K562 (cell line): ENCODE measurements around the gene CSF1. TPM values are rescaled to one million over a fixed set of nuclear protein-coding genes. Genes with fewer than 3 reads are reported as not detected.
A peak's percentile ranks its signal among the peaks of the same experiment; 100 is the strongest.

ENCODE experiments used
- ATAC-seq: fragments of 200-7000 bp; cut with Tn5 transposase; 3 replicates; pipeline ENCODE4 v1.9.1; 2020; ENCODE audit warnings: moderate library complexity
- BruUV-seq: library from RNA; stranded (reverse); fragments of 400-500 nt; replicated peaks from 2 replicates; lab custom pipeline; 2021; lab: Mats Ljungman, UMichigan
- CTCF ChIA-PET: fragments of 300-600 bp; formaldehyde crosslinking; extraction: SDS; loops from one replicate; lab custom pipeline; 2021; ENCODE audit warnings: low intra/inter-chr PET ratio; lab: Yijun Ruan, JAX
- POLR2A ChIA-PET: fragments of 300-600, 350-650 bp; sonication (Branson Sonifier 250); formaldehyde crosslinking; extraction: SDS; loops from one replicate; lab custom pipeline; 2021; ENCODE audit warnings: antibody characterized with exemption, inconsistent platforms; lab: Yijun Ruan, JAX
- DNase-seq, 4 experiments: peaks; one replicate each; pipeline versions ENCODE4 v3.0.0 to v3.0.0-alpha.2; 2011 to 2018; ENCODE audit warnings: low spot score in 3 of 4, mixed read lengths in 3 of 4; ENCODE audit errors: extremely low read depth in 1 of 4
- FAIRE-seq: peaks from 2 replicates; lab custom pipeline; 2011; peaks lifted over from hg19 to GRCh38; lab: Jason Lieb, UNC
- H2AFZ ChIP-seq: 2 replicates; pipeline ENCODE4 v1.6.0; 2011; ENCODE audit warnings: low read depth, low read length, control low read depth, inconsistent platforms
- H3K27ac ChIP-seq: fragments of 200-600 bp; 3 replicates; pipeline ENCODE4 v1.8.0; 2011; ENCODE audit warnings: low read depth, mild to moderate bottlenecking, control low read depth, inconsistent platforms, low read length, moderate library complexity, mixed read lengths; ENCODE audit errors: extremely low read depth
- H3K27me3 ChIP-seq, 2 experiments: fragments of 300-600 bp in 1 of 2; 2 replicates in 1 of 2; 3 replicates in 1 of 2; pipeline versions ENCODE4 v1.6.0 to v1.8.0; 2011; ENCODE audit warnings: inconsistent platforms in 2 of 2, low read length in 2 of 2, mild to moderate bottlenecking in 1 of 2, mixed read lengths in 1 of 2, moderate library complexity in 1 of 2; ENCODE audit not compliant: control insufficient read depth in 2 of 2, insufficient read depth in 2 of 2
- H3K36me3 ChIP-seq: fragments of 300-600 bp; 3 replicates; pipeline ENCODE4 v1.8.0; 2011; ENCODE audit warnings: mild to moderate bottlenecking, low read length, inconsistent platforms; ENCODE audit not compliant: control insufficient read depth, insufficient read depth
- H3K4me1 ChIP-seq, 2 experiments: fragments of 200-600 bp in 1 of 2; replicated peaks in 1 of 2; 2 replicates in 1 of 2; 3 replicates in 1 of 2; pipeline versions ENCODE4 v1.5.1 to v1.8.0; 2011; ENCODE audit warnings: inconsistent platforms in 2 of 2, low read length in 2 of 2, mild to moderate bottlenecking in 1 of 2, mixed read lengths in 1 of 2, moderate library complexity in 1 of 2; ENCODE audit not compliant: control insufficient read depth in 2 of 2, insufficient read depth in 2 of 2
- H3K4me2 ChIP-seq: 2 replicates; pipeline ENCODE4 v1.6.1; 2011; ENCODE audit warnings: low read length, control low read depth, inconsistent platforms, mixed read lengths; ENCODE audit not compliant: insufficient read depth
- H3K4me3 ChIP-seq: fragments of 200-600 bp; sonication (generic), shearing (Covaris generic); 2 replicates; pipeline ENCODE4 v1.5.1; 2016; ENCODE audit warnings: control low read depth, inconsistent platforms
- H3K79me2 ChIP-seq: fragments of 200-600 bp; 3 replicates; pipeline ENCODE4 v1.8.0; 2011; ENCODE audit warnings: low read length, inconsistent platforms; ENCODE audit not compliant: control insufficient read depth, insufficient read depth
- H3K9ac ChIP-seq, 2 experiments: 2 replicates each; pipeline versions ENCODE4 v1.6.0 to v1.6.1; 2011; ENCODE audit warnings: low read depth in 2 of 2, low read length in 2 of 2, control low read depth in 1 of 2, inconsistent platforms in 1 of 2, mild to moderate bottlenecking in 1 of 2, mixed read lengths in 1 of 2; ENCODE audit not compliant: insufficient read depth in 1 of 2
- H3K9me1 ChIP-seq: one replicate; pipeline ENCODE4 v1.6.0; 2011; ENCODE audit warnings: inconsistent platforms, mild to moderate bottlenecking, low read length, moderate library complexity; ENCODE audit not compliant: control insufficient read depth, insufficient read depth
- H3K9me3 ChIP-seq: replicated peaks from 2 replicates; pipeline ENCODE4 v1.5.1; 2011; ENCODE audit warnings: low read depth, low read length, inconsistent platforms; ENCODE audit not compliant: control insufficient read depth, insufficient read depth
- H4K20me1 ChIP-seq: replicated peaks from 2 replicates; pipeline ENCODE4 v1.6.1; 2011; ENCODE audit warnings: low read length, inconsistent platforms, mixed read lengths; ENCODE audit not compliant: control insufficient read depth, insufficient read depth
- ARHGAP35 ChIP-seq: fragments of 450-650 bp; IDR thresholded peaks from 2 replicates; pipeline ENCODE4 v1.6.1; 2018; ENCODE audit not compliant: partially characterized antibody
- CHD2 ChIP-seq: IDR thresholded peaks from 2 replicates; pipeline ENCODE4 v1.6.1; 2011; ENCODE audit warnings: low read depth, low read length
- CXXC5 ChIP-seq: fragments of 250-450 bp; sonication (Bioruptor Pico); IDR thresholded peaks from 2 replicates; pipeline ENCODE4 v1.8.0; 2022; ENCODE audit warnings: inconsistent platforms, mild to moderate bottlenecking, moderate library complexity
- LCOR ChIP-seq: sonication (generic); formaldehyde crosslinking; IDR thresholded peaks from 2 replicates; pipeline ENCODE4 v1.8.0; 2022; ENCODE audit warnings: mild to moderate bottlenecking, missing genetic modification reagents
- LEF1 ChIP-seq: fragments of 450-650 bp; IDR thresholded peaks from 2 replicates; pipeline ENCODE4 v1.6.1; 2016; ENCODE audit warnings: mild to moderate bottlenecking
- MAZ ChIP-seq, 2 experiments: fragments of 450-650 bp in 1 of 2; sonication (generic) in 1 of 2; formaldehyde crosslinking; IDR thresholded peaks in 1 of 2; conservative IDR thresholded peaks in 1 of 2; 2 replicates each; pipeline versions ENCODE4 v1.4.0 to v1.5.0; 2020; ENCODE audit warnings: mild to moderate bottlenecking in 1 of 2, missing genetic modification reagents in 1 of 2
- NR1H2 ChIP-seq: sonication (generic); formaldehyde crosslinking; IDR thresholded peaks from 2 replicates; pipeline ENCODE4 v1.4.0; 2020; ENCODE audit warnings: mild to moderate bottlenecking, missing genetic modification reagents
- NR4A1 ChIP-seq, 2 experiments: fragments of 250-450 bp in 1 of 2; fragments of 450-650 bp in 1 of 2; sonication (Bioruptor Pico) in 1 of 2; IDR thresholded peaks; 2 replicates each; pipeline versions ENCODE4 v1.4.0 to v1.6.1; 2016 to 2020; ENCODE audit warnings: mild to moderate bottlenecking in 2 of 2, missing compliant biosample characterization in 1 of 2, missing genetic modification characterization in 1 of 2, moderate library complexity in 1 of 2
- PHB ChIP-seq: fragments of 250-450 bp; sonication (Bioruptor Pico); IDR thresholded peaks from 2 replicates; pipeline ENCODE4 v1.5.0; 2021
- POLR2AphosphoS2 ChIP-seq: IDR thresholded peaks from 2 replicates; pipeline ENCODE4 v1.6.1; 2012; ENCODE audit warnings: low read length, improper control_type of control experiment
- POLR2B ChIP-seq: fragments of 450-650 bp; IDR thresholded peaks from 2 replicates; pipeline ENCODE4 v1.6.1; 2018; ENCODE audit warnings: low read depth; ENCODE audit not compliant: partially characterized antibody
- SMAD1 ChIP-seq: fragments of 150-350 bp; IDR thresholded peaks from 2 replicates; pipeline ENCODE4 v1.6.1; 2014; ENCODE audit warnings: low read length, low read depth; ENCODE audit not compliant: partially characterized antibody
- XRCC5 ChIP-seq: fragments of 200-400 bp; formaldehyde crosslinking; IDR thresholded peaks from 2 replicates; pipeline ENCODE4 v1.6.1; 2017; ENCODE audit warnings: low read depth, mild to moderate bottlenecking, low read length
- ZBTB8A ChIP-seq: fragments of 450-650 bp; IDR thresholded peaks from 2 replicates; pipeline ENCODE4 v1.6.1; 2018; ENCODE audit warnings: mild to moderate bottlenecking, moderate library complexity; ENCODE audit not compliant: partially characterized antibody
- ZNF644 ChIP-seq: fragments of 200-800 bp; sonication (Bioruptor generic); IDR thresholded peaks from 2 replicates; pipeline ENCODE4 v1.6.1; 2016; ENCODE audit warnings: low read depth, missing genetic modification characterization, missing compliant biosample characterization
- WGBS: fragments of 100-300 bp; shearing (Covaris generic); methylation state at CpG from one replicate; pipeline ENCODE4 v1.1.6; 2016; ENCODE audit warnings: low coverage, mixed read lengths; ENCODE audit not compliant: insufficient coverage; ENCODE audit errors: missing lambda C conversion rate; 5-methylcytosine and 5-hydroxymethylcytosine counted together
- in situ Hi-C: fragments of 300-500 bp; cut with MboI; formaldehyde crosslinking; loops from 4 replicates; pipeline ENCODE4 v1.15.0; 2018; ENCODE audit warnings: inconsistent platforms, mixed read lengths
- intact Hi-C: fragments of 100-400 bp; cut with micrococcal nuclease; formaldehyde crosslinking; loops from 2 replicates; pipeline ENCODE4 v1.14.2; 2022
- polyA plus RNA-seq, 8 experiments: library from polyadenylated mRNA; depleted of rRNA in 4 of 8; stranded (reverse) in 5 of 8; unstranded in 3 of 8; fragments of >200 nt; fragmentation: Nextera tagmentation in 2 of 8; fragmentation: Illumina TruSeq in 1 of 8; extraction: Ambion mirVana in 2 of 8; extraction: Trizol in 1 of 8; gene quantifications; 2 replicates each; pipeline versions ENCODE4 v1.2.1 to v1.2.3, GENCODE V29; 2011 to 2014; ENCODE audit warnings: inconsistent platforms in 1 of 8, missing spikeins in 1 of 8
- total RNA-seq, 7 experiments: library from RNA; depleted of rRNA in 6 of 7; stranded (reverse); fragments of >200 nt in 6 of 7; fragmentation: Illumina TruSeq in 2 of 7; extraction: Trizol in 2 of 7; gene quantifications; 2 replicates each; pipeline versions ENCODE4 v1.2.1 to v1.2.3, GENCODE V29; 2011 to 2021; ENCODE audit warnings: low replicate concordance in 1 of 7
- TF ChIP-seq, protein P1 (sequence below): fragments of 250-450 bp; sonication (Bioruptor Pico); IDR thresholded peaks from 2 replicates; pipeline ENCODE4 v1.5.0; 2021; ENCODE audit warnings: mild to moderate bottlenecking, borderline replicate concordance

Gene CSF1
- total and polyA plus RNA-seq, 9 of the 15 experiments (the other 6 are each of a cell fraction or from before 2014, with no cell fraction given) = 0.18 to 11.8 (median 2.8) TPM

DNA sequence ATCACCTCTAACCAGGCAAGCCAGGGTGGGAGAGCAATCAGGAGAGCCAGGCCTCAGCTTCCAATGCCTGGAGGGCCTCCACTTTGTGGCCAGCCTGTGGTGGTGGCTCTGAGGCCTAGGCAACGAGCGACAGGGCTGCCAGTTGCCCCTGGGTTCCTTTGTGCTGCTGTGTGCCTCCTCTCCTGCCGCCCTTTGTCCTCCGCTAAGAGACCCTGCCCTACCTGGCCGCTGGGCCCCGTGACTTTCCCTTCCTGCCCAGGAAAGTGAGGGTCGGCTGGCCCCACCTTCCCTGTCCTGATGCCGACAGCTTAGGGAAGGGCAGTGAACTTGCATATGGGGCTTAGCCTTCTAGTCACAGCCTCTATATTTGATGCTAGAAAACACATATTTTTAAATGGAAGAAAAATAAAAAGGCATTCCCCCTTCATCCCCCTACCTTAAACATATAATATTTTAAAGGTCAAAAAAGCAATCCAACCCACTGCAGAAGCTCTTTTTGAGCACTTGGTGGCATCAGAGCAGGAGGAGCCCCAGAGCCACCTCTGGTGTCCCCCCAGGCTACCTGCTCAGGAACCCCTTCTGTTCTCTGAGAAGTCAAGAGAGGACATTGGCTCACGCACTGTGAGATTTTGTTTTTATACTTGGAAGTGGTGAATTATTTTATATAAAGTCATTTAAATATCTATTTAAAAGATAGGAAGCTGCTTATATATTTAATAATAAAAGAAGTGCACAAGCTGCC, 19.8 kb downstream of the CSF1 start (continued):
- peak; percentile 35 for TF ChIP-seq POLR2B
- no peak for TF ChIP-seq LCOR
- TF ChIP-seq NR1H2 = no peak
- TF ChIP-seq PHB (CRISPR knock-in tag) = no peak
- TF ChIP-seq, protein P1, sequence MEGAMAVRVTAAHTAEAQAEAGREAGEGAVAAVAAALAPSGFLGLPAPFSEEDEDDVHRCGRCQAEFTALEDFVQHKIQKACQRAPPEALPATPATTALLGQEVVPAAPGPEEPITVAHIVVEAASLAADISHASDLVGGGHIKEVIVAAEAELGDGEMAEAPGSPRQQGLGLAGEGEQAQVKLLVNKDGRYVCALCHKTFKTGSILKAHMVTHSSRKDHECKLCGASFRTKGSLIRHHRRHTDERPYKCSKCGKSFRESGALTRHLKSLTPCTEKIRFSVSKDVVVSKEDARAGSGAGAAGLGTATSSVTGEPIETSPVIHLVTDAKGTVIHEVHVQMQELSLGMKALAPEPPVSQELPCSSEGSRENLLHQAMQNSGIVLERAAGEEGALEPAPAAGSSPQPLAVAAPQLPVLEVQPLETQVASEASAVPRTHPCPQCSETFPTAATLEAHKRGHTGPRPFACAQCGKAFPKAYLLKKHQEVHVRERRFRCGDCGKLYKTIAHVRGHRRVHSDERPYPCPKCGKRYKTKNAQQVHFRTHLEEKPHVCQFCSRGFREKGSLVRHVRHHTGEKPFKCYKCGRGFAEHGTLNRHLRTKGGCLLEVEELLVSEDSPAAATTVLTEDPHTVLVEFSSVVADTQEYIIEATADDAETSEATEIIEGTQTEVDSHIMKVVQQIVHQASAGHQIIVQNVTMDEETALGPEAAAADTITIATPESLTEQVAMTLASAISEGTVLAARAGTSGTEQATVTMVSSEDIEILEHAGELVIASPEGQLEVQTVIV (CRISPR knock-in tag) = no peak

DNA sequence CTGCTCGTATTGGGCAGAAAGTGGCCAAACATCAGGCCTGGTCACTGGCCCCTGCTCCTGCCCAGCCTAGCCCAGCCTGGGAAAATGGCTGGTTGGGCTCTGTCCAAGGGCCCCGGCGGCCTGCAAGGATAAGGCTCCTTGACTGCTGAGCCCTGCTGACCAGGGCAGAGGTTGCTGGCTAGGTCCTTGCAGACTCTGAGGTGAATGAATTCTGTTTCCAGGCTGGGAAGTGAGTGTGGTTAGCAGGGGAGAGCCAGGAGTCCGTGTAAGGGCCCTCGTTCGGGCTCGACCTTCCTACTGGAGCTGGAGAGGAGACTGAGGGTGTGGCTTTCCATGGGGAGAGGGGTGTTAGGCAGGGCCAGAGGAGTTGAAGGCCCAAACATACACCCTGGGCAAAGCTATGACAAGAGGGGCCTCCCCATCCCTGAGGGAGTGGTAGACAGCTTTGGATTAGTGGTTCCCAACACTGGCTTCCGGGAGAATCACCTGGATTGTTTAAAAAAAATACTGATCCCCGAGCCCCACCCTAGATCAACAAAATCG, 20.6 kb downstream of the CSF1 start:
- no TSS peak for BruUV-seq
- Histone ChIP-seq H3K79me2 (no peaks in the 10 kb centered on the region), H4K20me1 (no peaks in the 10 kb centered on the region), H3K36me3 (peaks cover 16% of the 10 kb centered on the region; the same call in 2 of the 3 replicates), H2AFZ (peak overlapping the region; percentile 76), H3K4me1 (peaks cover 15 to 24% of the 10 kb centered on the region in 2 experiments; a peak in 4 of 5 replicates), H3K9ac (peak overlapping the region; percentile 35 to 85; a peak in 3 of 4 replicates), H3K4me3 (no peak overlapping the region), H3K4me2 (peak overlapping the region; percentile 25; the same call in 1 of the 2 replicates), H3K27me3 (no peaks in the 10 kb centered on the region), H3K9me1 (no peaks in the 10 kb centered on the region), H3K27ac (peak overlapping the region; percentile 67; the same call in 2 of the 3 replicates), H3K9me3 (peaks cover 3% of the 10 kb centered on the region; the same call in 1 of the 2 replicates)
- DNase-seq = peak; percentile 67 to 90 (median 82)
- peak; percentile 97 for ATAC-seq
- ChIA-PET CTCF (interaction anchor here (1.1 to 1.8 kb wide), 2 partner anchors 140 to 155 kb away, joined by 3 to 6 read pairs; no protein-coding TSS in a partner anchor), POLR2A (interaction anchor here (0.7 to 2.3 kb wide), 9 partner anchors 11 to 128 kb away, joined by 3 to 9 read pairs (median 5); partner anchors contain the start of gene AHCYL1)
- FAIRE-seq = peak; percentile 85
- WGBS = 28% methylated on average over 10 of the region's 10 CpGs
- intact Hi-C loops (loop anchor here (5.0 kb wide), 1 partner anchor 51 kb away; the partner anchor contains the start of gene AHCYL1), in situ Hi-C loops (no loop called here)
- no peak for TF ChIP-seq CHD2
- TF ChIP-seq CXXC5 (CRISPR knock-in tag) = peak; percentile 54
- no peak for TF ChIP-seq ZBTB8A
- peak; percentile 10 for TF ChIP-seq SMAD1
- no peak for TF ChIP-seq NR4A1 (CRISPR knock-in tag; IDR thresholded peaks at IDR 0.05)
- no peak for TF ChIP-seq NR4A1 (tag; IDR thresholded peaks at IDR 0.05)
- peak; percentile 23; the same call in 1 of the 2 replicates for TF ChIP-seq XRCC5
- TF ChIP-seq MAZ (CRISPR knock-in tag; conservative IDR thresholded peaks at IDR 0.05 in 1 of 2, IDR thresholded peaks at IDR 0.05 in 1 of 2) = peak; percentile 35; a peak in 1 of 4 replicates
- TF ChIP-seq ZNF644 (tag) = 0 out of 2 replicates have a peak, but pooled peaks have one; percentile 77
- no peak for TF ChIP-seq ARHGAP35
- TF ChIP-seq LEF1 = 0 out of 2 replicates have a peak, but pooled peaks have one; percentile 32
- TF ChIP-seq POLR2AphosphoS2 = peak; percentile 91
